ENCODE data around the gene ANKRD50. TPM values are rescaled to one million over a fixed set of nuclear protein-coding genes. Genes with fewer than 3 reads are reported as not detected.

The ANKRD50 gene
- polyA plus RNA-seq, 1 donor from 2014 or later: 17.0 TPM

GRCh38 chr4:124632439-124632838 is 80.1 kb downstream of the ANKRD50 start:
- no peaks in the 10 kb centered on the region for H3K9me3 ChIP-seq (ENCODE audit: low read length)
- peaks cover 19% of the 10 kb centered on the region for H3K27me3 ChIP-seq (ENCODE audit: insufficient read depth, low read depth, low read length)
- H3K79me2 ChIP-seq (replicated peaks; ENCODE audit: insufficient read depth, low read length): no peaks in the 10 kb centered on the region

GRCh38 chr4:124631760-124632159 is 80.8 kb downstream of the ANKRD50 start:
- H3K9me2 ChIP-seq (ENCODE audit: insufficient read depth, low read length): no peaks in the 10 kb centered on the region
- no peak overlapping the region for H2AFZ ChIP-seq (ENCODE audit: low read depth, low read length)
- H3K27ac ChIP-seq (ENCODE audit: low read length): no peak overlapping the region
- no peaks in the 10 kb centered on the region for H4K20me1 ChIP-seq (ENCODE audit: insufficient read depth)
- no peak overlapping the region for H3K9ac ChIP-seq (ENCODE audit: low read length)
- peaks cover 19% of the 10 kb centered on the region for H3K27me3 ChIP-seq (ENCODE audit: insufficient read depth, low read depth, low read length)
- H3K4me2 ChIP-seq (ENCODE audit: low read length): no peak overlapping the region
- no peaks in the 10 kb centered on the region for H3F3A ChIP-seq (ENCODE audit: insufficient read depth, low read length, poor library complexity, severe bottlenecking)
- no peaks in the 10 kb centered on the region for H3K9me3 ChIP-seq (ENCODE audit: low read length)
- H3K4me3 ChIP-seq (ENCODE audit: low read length): no peak overlapping the region
- no peaks in the 10 kb centered on the region for H3K79me2 ChIP-seq (replicated peaks; ENCODE audit: insufficient read depth, low read length)
- no peaks in the 10 kb centered on the region for H3K36me3 ChIP-seq (ENCODE audit: insufficient read depth, low read length)
- no peak for TF ChIP-seq CTCF (IDR thresholded peaks at IDR 0.05; ENCODE audit: poor library complexity, severe bottlenecking)
- no peak for TF ChIP-seq POLR2AphosphoS5 (IDR thresholded peaks at IDR 0.05)
- no peak for TF ChIP-seq TAF1 (IDR thresholded peaks at IDR 0.05; ENCODE audit: low read depth)
- no peak for TF ChIP-seq EZH2 (IDR thresholded peaks at IDR 0.05; ENCODE audit: borderline replicate concordance, insufficient read depth, low read length, poor library complexity, severe bottlenecking)
- no peak for TF ChIP-seq SMC3 (conservative IDR thresholded peaks at IDR 0.05; ENCODE audit: poor library complexity)
- TF ChIP-seq EP300 (conservative IDR thresholded peaks at IDR 0.05; ENCODE audit: poor library complexity, severe bottlenecking): no peak
- no peak for TF ChIP-seq REST (IDR thresholded peaks at IDR 0.05; ENCODE audit: borderline replicate concordance)

More at GRCh38 chr4:124632439-124632838, 80.1 kb downstream of the ANKRD50 start:
- no peak overlapping the region for H3K4me2 ChIP-seq (ENCODE audit: low read length)
- no peaks in the 10 kb centered on the region for H3K36me3 ChIP-seq (ENCODE audit: insufficient read depth, low read length)
- H3K9me2 ChIP-seq (ENCODE audit: insufficient read depth, low read length): no peaks in the 10 kb centered on the region
- H3K9ac ChIP-seq (ENCODE audit: low read length): no peak overlapping the region
- TF ChIP-seq EP300 (conservative IDR thresholded peaks at IDR 0.05; ENCODE audit: poor library complexity, severe bottlenecking) (no peak), CTCF (IDR thresholded peaks at IDR 0.05; ENCODE audit: poor library complexity, severe bottlenecking) (no peak), MXI1 (conservative IDR thresholded peaks at IDR 0.05; ENCODE audit: poor library complexity, severe bottlenecking) (no peak), POLR2AphosphoS5 (IDR thresholded peaks at IDR 0.05) (no peak), REST (IDR thresholded peaks at IDR 0.05; ENCODE audit: borderline replicate concordance) (no peak), SMC3 (conservative IDR thresholded peaks at IDR 0.05; ENCODE audit: poor library complexity) (no peak), TAF1 (IDR thresholded peaks at IDR 0.05; ENCODE audit: low read depth) (no peak), RAD21 (conservative IDR thresholded peaks at IDR 0.05) (no peak)
- no peak overlapping the region for H3K27ac ChIP-seq (ENCODE audit: low read length)
- no peak overlapping the region for H2AFZ ChIP-seq (ENCODE audit: low read depth, low read length)
- no peaks in the 10 kb centered on the region for H3F3A ChIP-seq (ENCODE audit: insufficient read depth, low read length, poor library complexity, severe bottlenecking)
- no peak overlapping the region for H3K4me3 ChIP-seq (ENCODE audit: low read length)
- H4K20me1 ChIP-seq (ENCODE audit: insufficient read depth): no peaks in the 10 kb centered on the region
